NCI-H187 (cell line): ENCODE measurements around the gene DPH6.
"Not testable (repeated sequence)": the region's sequence is repeated elsewhere in the genome, so short reads cannot be mapped to it uniquely, and the experiment has no call there.

Experiments
- DNase-seq, 2 experiments: peaks; one replicate each; lab custom pipeline; 2025; lab: John Stamatoyannopoulos, UW

The DPH6 gene

GRCh38 chr15:35437157-35437556 lies 108.8 kb downstream of the DPH6 start:
- no peak for DNase-seq

- no peak for DNase-seq
Measured at GRCh38 chr15:35436422-35436821, 109.5 kb downstream of the DPH6 start.

- no peak for DNase-seq
Measured at GRCh38 chr15:35431281-35431680, 114.7 kb downstream of the DPH6 start.

GRCh38 chr15:35430301-35430700 lies 115.7 kb downstream of the DPH6 start:
- DNase-seq, result no peak

- no peak for DNase-seq
Measured at GRCh38 chr15:35427496-35427895, 118.5 kb downstream of the DPH6 start.

GRCh38 chr15:35427091-35427490 lies 118.9 kb downstream of the DPH6 start:
- DNase-seq, result no peak

- DNase-seq, result no peak
Measured at GRCh38 chr15:35410775-35411174, 135.2 kb downstream of the DPH6 start.

- DNase-seq, result no peak
Measured at GRCh38 chr15:35399901-35400300, 146.1 kb downstream of the DPH6 start.

GRCh38 chr15:35397027-35397426 lies 148.9 kb downstream of the DPH6 start:
- no peak for DNase-seq

- DNase-seq, result no peak
Measured at GRCh38 chr15:35394416-35394815, 151.5 kb downstream of the DPH6 start.

GRCh38 chr15:35393398-35393797 lies 152.6 kb downstream of the DPH6 start:
- DNase-seq, result no peak

GRCh38 chr15:35391408-35391984 lies 154.5 kb downstream of the DPH6 start:
- DNase-seq, result not testable (repeated sequence)

- no peak for DNase-seq
Measured at GRCh38 chr15:35383506-35383905, 162.5 kb downstream of the DPH6 start.

- no peak for DNase-seq
Measured at GRCh38 chr15:35381328-35381727, 164.6 kb downstream of the DPH6 start.

- no peak for DNase-seq
Measured at GRCh38 chr15:35379972-35380371, 166.0 kb downstream of the DPH6 start.

GRCh38 chr15:35378454-35378853 lies 167.5 kb downstream of the DPH6 start:
- DNase-seq, result not testable (repeated sequence)

GRCh38 chr15:35376707-35377106 lies 169.3 kb downstream of the DPH6 start:
- no peak for DNase-seq

GRCh38 chr15:35374661-35375060 lies 171.3 kb downstream of the DPH6 start:
- no peak for DNase-seq

GRCh38 chr15:35362195-35362829 lies 183.7 kb downstream of the DPH6 start:
- DNase-seq, result no peak

GRCh38 chr15:35358824-35359223 lies 187.1 kb downstream of the DPH6 start:
- DNase-seq, result no peak

- no peak for DNase-seq
Measured at GRCh38 chr15:35351059-35351458, 194.9 kb downstream of the DPH6 start.

- no peak for DNase-seq
Measured at GRCh38 chr15:35349916-35350315, 196.0 kb downstream of the DPH6 start.

- DNase-seq, result no peak
Measured at GRCh38 chr15:35330916-35331315, 215.0 kb downstream of the DPH6 start.

GRCh38 chr15:35330048-35330695 lies 215.8 kb downstream of the DPH6 start:
- DNase-seq, result no peak
